Neural progenitor cell (in vitro differentiated cells): ENCODE results near the gene PLOD1. TPM values are rescaled to one million over a fixed set of nuclear protein-coding genes. Genes with fewer than 3 reads are reported as not detected.

Source experiments
- DNase-seq: peaks from one replicate; pipeline ENCODE4 v3.0.0-alpha.2; 2016; ENCODE audit warnings: low spot score
- H2AFZ ChIP-seq: fragments of 200-600 bp; sonication (generic); replicated peaks from 2 replicates; pipeline ENCODE4 v1.6.1; 2016; ENCODE audit warnings: antibody characterized with exemption
- H3F3A ChIP-seq: fragments of 200-600 bp; sonication (generic); 2 replicates; pipeline ENCODE4 v1.6.1; 2016; ENCODE audit warnings: antibody characterized with exemption, low read depth
- H3K27ac ChIP-seq: fragments of 200-600 bp; sonication (generic); 2 replicates; pipeline ENCODE4 v1.5.1; 2016; ENCODE audit warnings: mild to moderate bottlenecking
- H3K27me3 ChIP-seq: fragments of 200-600 bp; sonication (generic); 2 replicates; pipeline ENCODE4 v1.6.1; 2016; ENCODE audit warnings: mild to moderate bottlenecking, moderate library complexity
- H3K36me3 ChIP-seq: fragments of 200-600 bp; sonication (generic); 2 replicates; pipeline ENCODE4 v1.5.1; 2016
- H3K4me1 ChIP-seq: fragments of 200-600 bp; sonication (generic); 2 replicates; pipeline ENCODE4 v1.6.1; 2016; ENCODE audit warnings: mixed run types
- H3K4me2 ChIP-seq: fragments of 200-600 bp; sonication (generic); 2 replicates; pipeline ENCODE4 v1.6.1; 2016
- H3K4me3 ChIP-seq: fragments of 200-600 bp; sonication (generic); 2 replicates; pipeline ENCODE4 v1.5.1; 2016
- H3K79me2 ChIP-seq: fragments of 200-600 bp; sonication (generic); 2 replicates; pipeline ENCODE4 v1.6.1; 2016; ENCODE audit warnings: low read depth
- H3K9ac ChIP-seq: fragments of 200-600 bp; sonication (generic); 2 replicates; pipeline ENCODE4 v1.6.1; 2016
- H3K9me3 ChIP-seq: fragments of 200-600 bp; sonication (generic); 2 replicates; pipeline ENCODE4 v1.5.1; 2016; ENCODE audit warnings: low read depth
- H4K20me1 ChIP-seq: fragments of 200-600 bp; sonication (generic); 2 replicates; pipeline ENCODE4 v1.6.1; 2016; ENCODE audit warnings: low read depth
- H3K27ac Mint-ChIP-seq: 3 replicates; pipeline ENCODE4 v1.8.0; 2021; ENCODE audit warnings: mixed read lengths
- H3K27me3 Mint-ChIP-seq: 2 replicates; pipeline ENCODE4 v1.8.0; 2022; ENCODE audit warnings: low read depth, mild to moderate bottlenecking, inconsistent platforms, moderate library complexity, mixed read lengths; ENCODE audit not compliant: insufficient read depth
- H3K36me3 Mint-ChIP-seq: 3 replicates; pipeline ENCODE4 v1.8.0; 2021; ENCODE audit warnings: mixed read lengths
- H3K4me1 Mint-ChIP-seq: 3 replicates; pipeline ENCODE4 v1.8.0; 2021; ENCODE audit warnings: mixed read lengths
- H3K4me3 Mint-ChIP-seq: 3 replicates; pipeline ENCODE4 v1.8.0; 2021; ENCODE audit warnings: mild to moderate bottlenecking, moderate library complexity, mixed read lengths
- H3K9me3 Mint-ChIP-seq: 3 replicates; pipeline ENCODE4 v1.8.0; 2020; ENCODE audit warnings: mixed read lengths
- CTCF ChIP-seq: fragments of 200-600 bp; sonication (generic); IDR thresholded peaks from 2 replicates; pipeline ENCODE4 v1.5.1; 2017; ENCODE audit warnings: antibody characterized with exemption, mild to moderate bottlenecking
- EZH2 ChIP-seq: fragments of 200-600 bp; sonication (generic); IDR thresholded peaks from 2 replicates; pipeline ENCODE4 v1.6.1; 2017; ENCODE audit warnings: antibody characterized with exemption, mild to moderate bottlenecking, moderate library complexity
- EZH2phosphoT487 ChIP-seq: fragments of 200-600 bp; sonication (generic); IDR thresholded peaks from 2 replicates; pipeline ENCODE4 v1.6.1; 2017; ENCODE audit warnings: antibody characterized with exemption
- total RNA-seq: library from RNA; depleted of rRNA; stranded (reverse); fragments of >200 nt; gene quantifications from 2 replicates; pipeline ENCODE4 v1.2.3, GENCODE V29; 2015; ENCODE audit warnings: low replicate concordance

Gene PLOD1
- total RNA-seq, 1 donor from 2014 or later: 27.2 TPM

- Mint-ChIP-seq H3K4me1 (no peaks in the 10 kb centered on the region), H3K36me3 (peaks cover 11% of the 10 kb centered on the region), H3K27ac (no peak overlapping the region), H3K4me3 (no peak overlapping the region), H3K9me3 (no peaks in the 10 kb centered on the region), H3K27me3 (peaks cover 3% of the 10 kb centered on the region)
- Histone ChIP-seq H3K27me3 (no peaks in the 10 kb centered on the region), H3K4me3 (no peak overlapping the region), H3K4me1 (no peaks in the 10 kb centered on the region), H3K4me2 (no peak overlapping the region), H3K27ac (no peak overlapping the region), H2AFZ (no peak overlapping the region), H4K20me1 (no peaks in the 10 kb centered on the region), H3K36me3 (no peaks in the 10 kb centered on the region), H3K9ac (no peak overlapping the region), H3F3A (no peaks in the 10 kb centered on the region), H3K79me2 (no peaks in the 10 kb centered on the region), H3K9me3 (no peaks in the 10 kb centered on the region)
- no peak for DNase-seq
- TF ChIP-seq EZH2phosphoT487: no peak
- no peak for TF ChIP-seq CTCF
- no peak for TF ChIP-seq EZH2
Measured at GRCh38 chr1:11964656-11965055, 30.1 kb downstream of the PLOD1 start.

- H3K4me1 ChIP-seq: no peaks in the 10 kb centered on the region
- H3K27me3 Mint-ChIP-seq: peaks cover 3% of the 10 kb centered on the region
- no peak overlapping the region for H3K4me3 Mint-ChIP-seq
- H3K4me1 Mint-ChIP-seq: peaks cover 2% of the 10 kb centered on the region
- H3K9me3 ChIP-seq: no peaks in the 10 kb centered on the region
- H3K79me2 ChIP-seq: no peaks in the 10 kb centered on the region
- no peak overlapping the region for H3K4me2 ChIP-seq
- no peaks in the 10 kb centered on the region for H3K9me3 Mint-ChIP-seq
- H3K27ac ChIP-seq: no peak overlapping the region
- no peak overlapping the region for H3K9ac ChIP-seq
- H3K36me3 ChIP-seq: no peaks in the 10 kb centered on the region
- H3K27me3 ChIP-seq: no peaks in the 10 kb centered on the region
- peaks cover 10% of the 10 kb centered on the region for H3K36me3 Mint-ChIP-seq
- H3K4me3 ChIP-seq: no peak overlapping the region
- H3K27ac Mint-ChIP-seq: no peak overlapping the region
- H2AFZ ChIP-seq: no peak overlapping the region
- no peaks in the 10 kb centered on the region for H4K20me1 ChIP-seq
- DNase-seq: peak; percentile 61
- no peaks in the 10 kb centered on the region for H3F3A ChIP-seq
- TF ChIP-seq EZH2phosphoT487: no peak
- no peak for TF ChIP-seq EZH2
- TF ChIP-seq CTCF: peak; percentile 50
Measured at GRCh38 chr1:11967028-11967547, 32.6 kb downstream of the PLOD1 start.

GRCh38 chr1:11970441-11971185 lies 36.1 kb downstream of the PLOD1 start:
- no peak for DNase-seq
- no peaks in the 10 kb centered on the region for H3K36me3 ChIP-seq
- H3K27ac Mint-ChIP-seq: peak overlapping the region; percentile 59

More at GRCh38 chr1:11970441-11971185, 36.1 kb downstream of the PLOD1 start:
- no peaks in the 10 kb centered on the region for H3K79me2 ChIP-seq
- no peak overlapping the region for H3K4me3 ChIP-seq
- H3K27ac ChIP-seq: no peak overlapping the region
- Mint-ChIP-seq H3K36me3 (peaks cover 8% of the 10 kb centered on the region), H3K4me3 (no peak overlapping the region), H3K4me1 (peaks cover 2% of the 10 kb centered on the region), H3K27me3 (peaks cover 3% of the 10 kb centered on the region), H3K9me3 (no peaks in the 10 kb centered on the region)
- H2AFZ ChIP-seq: no peak overlapping the region
- H3K4me2 ChIP-seq: no peak overlapping the region
- H3K9ac ChIP-seq: no peak overlapping the region
- no peaks in the 10 kb centered on the region for H3F3A ChIP-seq
- H3K27me3 ChIP-seq: no peaks in the 10 kb centered on the region
- TF ChIP-seq EZH2 (no peak), CTCF (no peak), EZH2phosphoT487 (no peak)
- no peaks in the 10 kb centered on the region for H3K9me3 ChIP-seq
- H4K20me1 ChIP-seq: no peaks in the 10 kb centered on the region
- H3K4me1 ChIP-seq: no peaks in the 10 kb centered on the region
